ENCODE results near the gene GLI1.

The GLI1 gene

DNA sequence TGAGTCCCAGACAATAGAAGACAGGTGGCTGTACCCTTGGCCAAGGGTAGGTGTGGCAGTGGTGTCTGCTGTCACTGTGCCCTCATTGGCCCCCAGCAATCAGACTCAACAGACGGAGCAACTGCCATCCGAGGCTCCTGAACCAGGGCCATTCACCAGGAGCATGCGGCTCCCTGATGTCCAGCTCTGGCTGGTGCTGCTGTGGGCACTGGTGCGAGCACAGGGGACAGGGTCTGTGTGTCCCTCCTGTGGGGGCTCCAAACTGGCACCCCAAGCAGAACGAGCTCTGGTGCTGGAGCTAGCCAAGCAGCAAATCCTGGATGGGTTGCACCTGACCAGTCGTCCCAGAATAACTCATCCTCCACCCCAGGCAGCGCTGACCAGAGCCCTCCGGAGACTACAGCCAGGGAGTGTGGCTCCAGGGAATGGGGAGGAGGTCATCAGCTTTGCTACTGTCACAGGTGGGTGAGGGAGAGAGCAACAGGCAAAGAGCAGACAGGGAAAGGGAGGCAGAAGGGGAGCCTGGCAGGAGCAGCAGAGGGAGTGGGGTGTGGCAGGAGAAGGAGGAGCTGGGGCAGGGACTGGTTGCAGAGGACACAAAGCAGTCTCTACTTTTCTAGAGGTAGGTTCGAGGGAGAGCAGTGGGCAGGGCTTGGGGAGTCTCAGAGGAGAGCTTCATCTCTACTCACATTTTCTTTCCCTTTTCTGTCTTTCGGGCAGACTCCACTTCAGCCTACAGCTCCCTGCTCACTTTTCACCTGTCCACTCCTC lies 4.0 kb upstream of the GLI1 start:
- peak overlapping the region; percentile 57 for H3K4me3 ChIP-seq (ENCODE audit: low read length)
- peaks cover 32% of the 10 kb centered on the region for H3K4me1 ChIP-seq (ENCODE audit: insufficient read depth, low read length)

DNA sequence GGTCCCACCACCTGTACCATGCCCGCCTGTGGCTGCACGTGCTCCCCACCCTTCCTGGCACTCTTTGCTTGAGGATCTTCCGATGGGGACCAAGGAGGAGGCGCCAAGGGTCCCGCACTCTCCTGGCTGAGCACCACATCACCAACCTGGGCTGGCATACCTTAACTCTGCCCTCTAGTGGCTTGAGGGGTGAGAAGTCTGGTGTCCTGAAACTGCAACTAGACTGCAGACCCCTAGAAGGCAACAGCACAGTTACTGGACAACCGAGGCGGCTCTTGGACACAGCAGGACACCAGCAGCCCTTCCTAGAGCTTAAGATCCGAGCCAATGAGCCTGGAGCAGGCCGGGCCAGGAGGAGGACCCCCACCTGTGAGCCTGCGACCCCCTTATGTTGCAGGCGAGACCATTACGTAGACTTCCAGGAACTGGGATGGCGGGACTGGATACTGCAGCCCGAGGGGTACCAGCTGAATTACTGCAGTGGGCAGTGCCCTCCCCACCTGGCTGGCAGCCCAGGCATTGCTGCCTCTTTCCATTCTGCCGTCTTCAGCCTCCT lies 3.4 kb upstream of the GLI1 start:
- H3K9me3 ChIP-seq (ENCODE audit: insufficient read depth, low read depth, low read length), result no peaks in the 10 kb centered on the region
- peak overlapping the region; percentile 57 for H3K4me3 ChIP-seq (ENCODE audit: low read length)
- peak overlapping the region; percentile 67; the same call in 1 of the 2 replicates for H3K9ac ChIP-seq (ENCODE audit: low read depth, low read length)
- H3K27me3 ChIP-seq (ENCODE audit: insufficient read depth, low read length), result peaks cover 11% of the 10 kb centered on the region
- no peaks in the 10 kb centered on the region for H3K36me3 ChIP-seq (ENCODE audit: insufficient read depth, low read depth, low read length)
- no peak overlapping the region for H3K27ac ChIP-seq (ENCODE audit: low read length)
- peaks cover 32% of the 10 kb centered on the region for H3K4me1 ChIP-seq (ENCODE audit: insufficient read depth, low read length)

More for the DNA sequence above, 4.0 kb upstream of the GLI1 start:
- Histone ChIP-seq H3K36me3 (ENCODE audit: insufficient read depth, low read depth, low read length) (no peaks in the 10 kb centered on the region), H3K27ac (ENCODE audit: low read length) (peak overlapping the region; percentile 12), H3K9ac (ENCODE audit: low read depth, low read length) (peak overlapping the region; percentile 67; the same call in 1 of the 2 replicates), H3K9me3 (ENCODE audit: insufficient read depth, low read depth, low read length) (no peaks in the 10 kb centered on the region), H3K27me3 (ENCODE audit: insufficient read depth, low read length) (peaks cover 11% of the 10 kb centered on the region)

DNA sequence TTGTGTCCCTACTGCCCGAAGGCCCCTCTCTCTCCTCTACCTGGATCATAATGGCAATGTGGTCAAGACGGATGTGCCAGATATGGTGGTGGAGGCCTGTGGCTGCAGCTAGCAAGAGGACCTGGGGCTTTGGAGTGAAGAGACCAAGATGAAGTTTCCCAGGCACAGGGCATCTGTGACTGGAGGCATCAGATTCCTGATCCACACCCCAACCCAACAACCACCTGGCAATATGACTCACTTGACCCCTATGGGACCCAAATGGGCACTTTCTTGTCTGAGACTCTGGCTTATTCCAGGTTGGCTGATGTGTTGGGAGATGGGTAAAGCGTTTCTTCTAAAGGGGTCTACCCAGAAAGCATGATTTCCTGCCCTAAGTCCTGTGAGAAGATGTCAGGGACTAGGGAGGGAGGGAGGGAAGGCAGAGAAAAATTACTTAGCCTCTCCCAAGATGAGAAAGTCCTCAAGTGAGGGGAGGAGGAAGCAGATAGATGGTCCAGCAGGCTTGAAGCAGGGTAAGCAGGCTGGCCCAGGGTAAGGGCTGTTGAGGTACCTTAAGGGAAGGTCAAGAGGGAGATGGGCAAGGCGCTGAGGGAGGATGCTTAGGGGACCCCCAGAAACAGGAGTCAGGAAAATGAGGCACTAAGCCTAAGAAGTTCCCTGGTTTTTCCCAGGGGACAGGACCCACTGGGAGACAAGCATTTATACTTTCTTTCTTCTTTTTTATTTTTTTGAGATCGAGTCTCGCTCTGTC lies 2.7 kb upstream of the GLI1 start:
- no peak overlapping the region for H3K4me3 ChIP-seq (ENCODE audit: low read length)
- peaks cover 29% of the 10 kb centered on the region for H3K4me1 ChIP-seq (ENCODE audit: insufficient read depth, low read length)
- H3K27me3 ChIP-seq (ENCODE audit: insufficient read depth, low read length), result peaks cover 11% of the 10 kb centered on the region
- H3K9me3 ChIP-seq (ENCODE audit: insufficient read depth, low read depth, low read length), result no peaks in the 10 kb centered on the region
- H3K9ac ChIP-seq (ENCODE audit: low read depth, low read length), result no peak overlapping the region
- no peaks in the 10 kb centered on the region for H3K36me3 ChIP-seq (ENCODE audit: insufficient read depth, low read depth, low read length)
- no peak overlapping the region for H3K27ac ChIP-seq (ENCODE audit: low read length)

DNA sequence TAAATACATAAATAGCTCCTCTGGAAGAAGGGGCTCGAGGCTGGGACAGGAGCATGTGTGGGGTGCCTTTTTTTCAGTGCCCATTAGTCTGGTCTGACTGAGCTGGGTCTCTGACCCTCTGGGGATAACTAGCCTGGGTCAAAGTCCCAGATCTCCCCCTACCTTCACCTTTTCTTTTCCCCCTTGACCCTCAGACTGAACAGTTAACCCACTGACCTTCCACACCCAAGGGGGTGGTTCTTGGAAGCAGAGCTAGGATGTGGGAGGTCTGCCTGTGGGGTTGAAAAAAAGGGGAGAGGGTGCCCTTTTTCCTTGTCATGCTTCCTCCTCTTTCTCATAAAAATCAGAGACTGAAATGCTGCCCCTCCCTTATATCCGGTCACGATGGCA lies 925 bp upstream of the GLI1 start:
- H3K27me3 ChIP-seq (ENCODE audit: insufficient read depth, low read length), result peaks cover 20% of the 10 kb centered on the region
- no peak overlapping the region for H3K27ac ChIP-seq (ENCODE audit: low read length)
- no peaks in the 10 kb centered on the region for H3K36me3 ChIP-seq (ENCODE audit: insufficient read depth, low read depth, low read length)
- peaks cover 21% of the 10 kb centered on the region for H3K4me1 ChIP-seq (ENCODE audit: insufficient read depth, low read length)
- H3K4me3 ChIP-seq (ENCODE audit: low read length), result peak overlapping the region; percentile 89
- no peaks in the 10 kb centered on the region for H3K9me3 ChIP-seq (ENCODE audit: insufficient read depth, low read depth, low read length)
- peak overlapping the region; percentile 66; the same call in 1 of the 2 replicates for H3K9ac ChIP-seq (ENCODE audit: low read depth, low read length)

DNA sequence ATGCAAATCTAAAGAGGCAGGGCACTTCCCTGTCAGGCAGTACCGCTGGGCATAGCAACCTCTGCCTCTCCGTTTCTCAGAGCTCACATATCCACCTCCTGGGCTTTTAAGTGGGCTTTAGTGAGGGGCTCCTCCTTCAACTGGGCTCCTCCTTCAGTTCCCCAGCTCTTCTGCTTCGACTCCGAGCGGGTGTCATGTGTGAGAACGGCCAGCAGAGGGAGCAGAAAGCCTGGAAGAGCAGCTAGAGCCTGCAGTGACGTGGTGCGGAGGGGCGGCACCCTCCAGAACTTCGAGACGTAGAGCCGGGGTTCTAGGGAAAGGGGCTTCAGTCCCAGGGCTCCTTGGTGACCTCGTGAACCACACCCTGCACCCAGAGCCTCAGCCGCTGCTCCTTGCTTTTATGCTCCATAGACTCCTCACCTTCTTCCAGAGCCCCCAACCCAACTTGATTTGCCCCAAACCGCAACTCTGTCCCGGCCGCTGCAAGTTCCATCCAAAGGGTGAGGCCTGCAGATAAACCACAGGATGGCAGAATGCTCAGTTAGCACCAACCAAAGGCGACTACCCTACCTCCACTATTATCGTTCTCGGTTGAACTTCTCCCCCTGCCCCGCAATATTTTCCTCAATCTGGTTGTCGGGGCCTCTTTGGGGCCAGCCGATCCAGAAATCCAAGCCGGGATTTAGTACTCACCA lies 383 bp upstream of the GLI1 start:
- peaks cover 21% of the 10 kb centered on the region for H3K4me1 ChIP-seq (ENCODE audit: insufficient read depth, low read length)
- H3K36me3 ChIP-seq (ENCODE audit: insufficient read depth, low read depth, low read length), result no peaks in the 10 kb centered on the region
- H3K27ac ChIP-seq (ENCODE audit: low read length), result peak overlapping the region; percentile 27
- peak overlapping the region; percentile 66; the same call in 1 of the 2 replicates for H3K9ac ChIP-seq (ENCODE audit: low read depth, low read length)
- peaks cover 24% of the 10 kb centered on the region for H3K27me3 ChIP-seq (ENCODE audit: insufficient read depth, low read length)
- H3K4me3 ChIP-seq (ENCODE audit: low read length), result peak overlapping the region; percentile 89
- no peaks in the 10 kb centered on the region for H3K9me3 ChIP-seq (ENCODE audit: insufficient read depth, low read depth, low read length)

DNA sequence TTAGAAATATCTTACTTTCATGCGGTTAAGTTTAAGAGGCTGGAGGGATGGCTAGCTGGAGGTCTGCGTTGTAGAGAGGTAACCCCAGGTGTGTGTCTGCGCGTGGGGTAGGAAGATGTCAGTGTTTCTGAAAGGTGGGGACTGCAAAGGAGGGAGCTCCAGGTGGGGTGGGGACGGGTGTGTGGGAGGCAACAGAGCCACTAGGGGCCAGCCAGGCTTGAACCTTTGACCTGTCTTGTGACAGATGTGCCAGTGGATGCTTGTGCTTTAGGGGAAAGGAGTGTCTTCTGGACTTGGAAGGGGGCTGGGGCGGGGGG lies 841 bp downstream of the GLI1 start:
- H3K36me3 ChIP-seq (ENCODE audit: insufficient read depth, low read depth, low read length), result no peaks in the 10 kb centered on the region
- H3K9ac ChIP-seq (ENCODE audit: low read depth, low read length), result peak overlapping the region; percentile 57; the same call in 1 of the 2 replicates
- H3K27me3 ChIP-seq (ENCODE audit: insufficient read depth, low read length), result peaks cover 24% of the 10 kb centered on the region
- H3K4me1 ChIP-seq (ENCODE audit: insufficient read depth, low read length), result peaks cover 13% of the 10 kb centered on the region
- no peaks in the 10 kb centered on the region for H3K9me3 ChIP-seq (ENCODE audit: insufficient read depth, low read depth, low read length)
- H3K27ac ChIP-seq (ENCODE audit: low read length), result no peak overlapping the region
- H3K4me3 ChIP-seq (ENCODE audit: low read length), result peak overlapping the region; percentile 89

DNA sequence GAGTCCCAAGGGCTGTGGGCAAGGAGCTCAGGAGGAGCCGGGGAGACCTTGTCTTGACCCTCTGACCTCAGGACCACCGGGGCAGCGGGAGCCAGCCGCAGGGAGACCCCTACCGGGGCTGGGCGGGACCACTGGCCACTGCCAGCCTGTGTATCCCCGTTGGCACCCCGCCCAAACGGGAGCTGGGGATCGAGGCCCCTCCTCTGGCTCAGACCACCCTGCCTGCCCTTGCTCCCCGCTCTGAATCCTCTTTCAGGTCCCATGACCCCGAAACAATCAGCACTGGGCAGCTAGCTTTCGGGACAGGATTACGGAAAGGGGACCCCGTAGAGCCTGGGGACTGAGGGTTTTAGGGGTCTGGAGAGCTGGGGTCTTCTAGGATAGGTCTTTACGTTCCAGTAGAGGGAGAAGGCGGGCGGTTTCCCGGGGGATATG lies 1.3 kb downstream of the GLI1 start:
- Histone ChIP-seq H3K9ac (ENCODE audit: low read depth, low read length) (peak overlapping the region; percentile 57; the same call in 1 of the 2 replicates), H3K27ac (ENCODE audit: low read length) (no peak overlapping the region), H3K4me3 (ENCODE audit: low read length) (peak overlapping the region; percentile 89), H3K36me3 (ENCODE audit: insufficient read depth, low read depth, low read length) (no peaks in the 10 kb centered on the region), H3K27me3 (ENCODE audit: insufficient read depth, low read length) (peaks cover 20% of the 10 kb centered on the region), H3K9me3 (ENCODE audit: insufficient read depth, low read depth, low read length) (no peaks in the 10 kb centered on the region), H3K4me1 (ENCODE audit: insufficient read depth, low read length) (peaks cover 9% of the 10 kb centered on the region)

DNA sequence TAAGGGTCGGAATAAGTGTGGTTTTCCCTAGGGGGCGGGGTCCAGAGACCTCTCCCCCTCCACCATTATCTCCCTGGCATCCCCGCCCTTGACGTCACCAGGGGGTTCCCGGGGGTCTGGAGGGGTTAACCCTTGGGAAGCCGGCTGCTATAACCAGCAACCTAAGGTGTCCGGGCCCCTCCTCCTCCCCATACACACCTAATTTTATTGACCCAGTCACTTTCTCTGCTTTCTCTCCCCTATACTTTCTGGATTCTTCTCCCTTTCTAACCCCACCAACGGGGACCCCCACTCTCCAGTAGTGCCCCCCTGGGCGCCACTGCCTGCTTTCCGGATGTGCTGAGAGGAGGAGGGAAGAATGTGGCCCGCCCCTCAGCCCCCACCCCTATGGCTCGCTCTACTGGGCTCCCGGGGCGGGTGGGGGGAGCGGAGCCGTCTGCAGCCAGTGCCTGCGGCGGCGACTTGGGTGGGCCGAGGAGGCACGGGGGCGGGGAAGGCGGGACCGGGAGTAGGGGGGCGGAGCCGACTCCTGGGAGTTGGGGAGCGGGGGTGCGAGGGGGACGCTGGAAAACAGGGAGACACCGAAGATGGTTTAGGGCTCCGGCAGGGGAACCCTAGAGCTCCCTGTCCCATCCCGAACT lies 1.8 kb downstream of the GLI1 start:
- Histone ChIP-seq H3K27me3 (ENCODE audit: insufficient read depth, low read length) (peaks cover 18% of the 10 kb centered on the region), H3K9me3 (ENCODE audit: insufficient read depth, low read depth, low read length) (no peaks in the 10 kb centered on the region), H3K4me3 (ENCODE audit: low read length) (peak overlapping the region; percentile 89), H3K36me3 (ENCODE audit: insufficient read depth, low read depth, low read length) (no peaks in the 10 kb centered on the region), H3K9ac (ENCODE audit: low read depth, low read length) (peak overlapping the region; percentile 85; the same call in 1 of the 2 replicates), H3K4me1 (ENCODE audit: insufficient read depth, low read length) (peaks cover 7% of the 10 kb centered on the region), H3K27ac (ENCODE audit: low read length) (peak overlapping the region; percentile 49)

DNA sequence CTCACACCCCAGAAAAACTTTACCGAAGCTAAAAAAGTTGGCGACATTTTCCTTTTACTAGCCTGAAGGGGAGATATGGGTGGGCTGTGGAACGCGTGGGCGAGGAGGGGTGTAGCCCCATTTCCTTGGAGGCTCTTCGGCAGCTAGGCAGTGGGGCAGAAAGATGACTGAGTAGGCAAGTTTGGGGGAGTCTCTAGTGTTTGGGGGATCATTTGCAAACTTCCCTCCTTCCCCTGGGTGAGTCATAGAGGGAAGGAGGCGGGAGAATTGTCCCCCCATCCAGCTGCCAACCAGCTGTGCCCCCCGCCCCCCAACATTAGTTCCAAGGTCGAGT lies 2.3 kb downstream of the GLI1 start:
- Histone ChIP-seq H3K36me3 (ENCODE audit: insufficient read depth, low read depth, low read length) (no peaks in the 10 kb centered on the region), H3K27ac (ENCODE audit: low read length) (peak overlapping the region; percentile 49), H3K9me3 (ENCODE audit: insufficient read depth, low read depth, low read length) (no peaks in the 10 kb centered on the region), H3K27me3 (ENCODE audit: insufficient read depth, low read length) (peaks cover 18% of the 10 kb centered on the region), H3K9ac (ENCODE audit: low read depth, low read length) (peak overlapping the region; percentile 85; the same call in 1 of the 2 replicates), H3K4me1 (ENCODE audit: insufficient read depth, low read length) (peaks cover 7% of the 10 kb centered on the region), H3K4me3 (ENCODE audit: low read length) (peak overlapping the region; percentile 89)

DNA sequence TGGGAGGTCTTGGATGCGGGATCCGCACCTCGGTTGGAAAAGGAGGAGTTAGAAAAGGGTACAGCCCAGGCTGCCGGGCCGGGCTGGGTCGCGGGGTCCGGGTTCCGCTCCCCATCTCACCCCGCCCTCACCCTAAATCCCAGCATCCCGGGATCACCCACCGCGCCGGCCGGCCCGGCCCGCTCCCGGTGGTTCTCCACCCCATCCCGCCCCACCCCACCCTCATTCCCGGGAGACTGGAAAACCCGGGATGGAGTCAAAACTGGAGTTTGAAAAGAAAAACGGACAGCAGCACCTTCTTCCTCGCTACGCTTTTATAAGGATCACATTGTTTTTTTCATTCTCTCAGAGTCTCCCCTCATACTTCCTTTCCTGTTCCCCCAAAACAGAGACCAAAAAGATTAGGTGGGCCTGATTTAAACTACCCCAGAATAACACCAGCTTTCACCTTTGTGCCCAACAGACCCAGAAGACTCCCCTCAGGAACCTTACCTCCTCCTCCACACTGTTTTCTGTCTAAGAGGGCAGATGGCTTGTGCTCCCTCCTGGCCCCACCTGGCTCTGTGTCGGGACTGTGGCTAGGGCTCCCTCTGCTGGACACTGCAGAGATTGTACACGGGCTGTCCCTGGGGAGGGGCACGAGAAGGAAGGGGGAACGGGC lies 2.8 kb downstream of the GLI1 start:
- peak overlapping the region; percentile 49 for H3K27ac ChIP-seq (ENCODE audit: low read length)
- no peaks in the 10 kb centered on the region for H3K9me3 ChIP-seq (ENCODE audit: insufficient read depth, low read depth, low read length)
- H3K36me3 ChIP-seq (ENCODE audit: insufficient read depth, low read depth, low read length), result no peaks in the 10 kb centered on the region
- H3K4me1 ChIP-seq (ENCODE audit: insufficient read depth, low read length), result peaks cover 7% of the 10 kb centered on the region
- H3K27me3 ChIP-seq (ENCODE audit: insufficient read depth, low read length), result peaks cover 18% of the 10 kb centered on the region
- peak overlapping the region; percentile 85; the same call in 1 of the 2 replicates for H3K9ac ChIP-seq (ENCODE audit: low read depth, low read length)
- H3K4me3 ChIP-seq (ENCODE audit: low read length), result peak overlapping the region; percentile 89

DNA sequence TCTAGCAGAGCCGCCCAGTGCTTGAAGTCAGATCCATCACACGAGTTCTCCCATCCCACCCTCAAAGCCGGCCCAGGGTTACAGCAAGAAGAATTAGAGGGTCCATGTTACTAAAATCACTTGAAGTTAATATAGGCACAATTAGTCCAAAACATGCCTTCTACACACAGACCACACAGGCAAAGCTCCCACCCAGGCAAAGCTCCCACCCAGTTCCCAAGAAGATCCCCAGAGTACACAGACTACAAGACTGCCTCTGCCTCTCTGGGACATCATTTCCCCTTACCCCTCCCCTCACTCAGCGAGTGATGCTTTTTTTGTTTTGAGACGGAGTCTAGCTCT lies 3.3 kb downstream of the GLI1 start:
- H3K4me3 ChIP-seq (ENCODE audit: low read length), result no peak overlapping the region
- H3K27ac ChIP-seq (ENCODE audit: low read length), result no peak overlapping the region
- H3K9ac ChIP-seq (ENCODE audit: low read depth, low read length), result no peak overlapping the region
- H3K27me3 ChIP-seq (ENCODE audit: insufficient read depth, low read length), result peaks cover 18% of the 10 kb centered on the region
- H3K9me3 ChIP-seq (ENCODE audit: insufficient read depth, low read depth, low read length), result no peaks in the 10 kb centered on the region
- H3K36me3 ChIP-seq (ENCODE audit: insufficient read depth, low read depth, low read length), result no peaks in the 10 kb centered on the region
- H3K4me1 ChIP-seq (ENCODE audit: insufficient read depth, low read length), result peaks cover 7% of the 10 kb centered on the region
